GM10266 (cell line): ENCODE measurements around the gene SRL.

Experiments used
- DNase-seq: peaks from one replicate; pipeline ENCODE4 v3.0.0; 2012; ENCODE audit errors: extremely low spot score
- TF ChIP-seq, protein P1 (sequence below): IDR thresholded peaks from 2 replicates; pipeline ENCODE4 v1.5.1; 2012; ENCODE audit warnings: mild to moderate bottlenecking, low read depth; ENCODE audit not compliant: control insufficient read depth, insufficient read depth; ENCODE audit errors: missing control alignments

Gene SRL

DNA sequence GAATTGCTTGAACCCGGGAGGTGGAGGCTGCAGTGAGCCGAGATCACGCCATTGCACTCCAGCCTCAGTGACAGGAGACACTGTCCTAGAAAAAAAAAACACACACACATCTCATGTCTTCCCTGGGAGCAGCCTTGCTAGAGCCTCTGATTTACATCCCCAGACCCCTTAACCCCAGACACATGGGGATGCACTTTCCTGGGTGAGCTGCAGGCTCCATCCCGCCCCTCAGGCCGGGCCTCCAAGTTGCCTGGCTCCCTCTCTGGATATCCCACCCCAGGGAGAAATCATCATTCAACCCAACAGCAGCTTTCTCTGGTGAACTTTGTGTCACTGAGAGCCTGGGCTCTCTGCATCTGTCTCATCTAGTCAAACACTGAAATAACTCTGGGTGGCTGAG, 21.5 kb downstream of the SRL start:
- TF ChIP-seq, protein P1, sequence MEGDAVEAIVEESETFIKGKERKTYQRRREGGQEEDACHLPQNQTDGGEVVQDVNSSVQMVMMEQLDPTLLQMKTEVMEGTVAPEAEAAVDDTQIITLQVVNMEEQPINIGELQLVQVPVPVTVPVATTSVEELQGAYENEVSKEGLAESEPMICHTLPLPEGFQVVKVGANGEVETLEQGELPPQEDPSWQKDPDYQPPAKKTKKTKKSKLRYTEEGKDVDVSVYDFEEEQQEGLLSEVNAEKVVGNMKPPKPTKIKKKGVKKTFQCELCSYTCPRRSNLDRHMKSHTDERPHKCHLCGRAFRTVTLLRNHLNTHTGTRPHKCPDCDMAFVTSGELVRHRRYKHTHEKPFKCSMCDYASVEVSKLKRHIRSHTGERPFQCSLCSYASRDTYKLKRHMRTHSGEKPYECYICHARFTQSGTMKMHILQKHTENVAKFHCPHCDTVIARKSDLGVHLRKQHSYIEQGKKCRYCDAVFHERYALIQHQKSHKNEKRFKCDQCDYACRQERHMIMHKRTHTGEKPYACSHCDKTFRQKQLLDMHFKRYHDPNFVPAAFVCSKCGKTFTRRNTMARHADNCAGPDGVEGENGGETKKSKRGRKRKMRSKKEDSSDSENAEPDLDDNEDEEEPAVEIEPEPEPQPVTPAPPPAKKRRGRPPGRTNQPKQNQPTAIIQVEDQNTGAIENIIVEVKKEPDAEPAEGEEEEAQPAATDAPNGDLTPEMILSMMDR, result no peak
- DNase-seq, result no peak

DNA sequence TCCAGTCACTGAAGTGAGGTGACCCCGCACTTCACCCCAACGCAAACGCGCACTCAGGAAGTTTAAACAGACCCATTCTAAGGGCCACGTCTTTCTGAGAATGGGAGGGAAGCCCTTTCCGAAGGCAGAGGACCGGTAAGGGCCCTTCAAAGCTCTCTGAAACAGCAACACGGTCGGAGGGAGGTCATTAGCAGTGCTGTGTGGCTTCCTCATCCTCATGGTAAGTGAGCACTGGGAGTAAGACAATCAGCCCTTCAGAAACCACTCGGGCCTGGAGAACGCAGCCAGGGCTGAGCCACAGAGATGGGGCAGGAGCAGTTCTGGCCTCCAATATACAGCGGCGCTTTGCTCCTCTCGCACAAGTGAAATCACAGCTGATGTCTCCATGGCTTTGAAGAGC, 23.7 kb downstream of the SRL start:
- TF ChIP-seq, protein P1, result no peak

DNA sequence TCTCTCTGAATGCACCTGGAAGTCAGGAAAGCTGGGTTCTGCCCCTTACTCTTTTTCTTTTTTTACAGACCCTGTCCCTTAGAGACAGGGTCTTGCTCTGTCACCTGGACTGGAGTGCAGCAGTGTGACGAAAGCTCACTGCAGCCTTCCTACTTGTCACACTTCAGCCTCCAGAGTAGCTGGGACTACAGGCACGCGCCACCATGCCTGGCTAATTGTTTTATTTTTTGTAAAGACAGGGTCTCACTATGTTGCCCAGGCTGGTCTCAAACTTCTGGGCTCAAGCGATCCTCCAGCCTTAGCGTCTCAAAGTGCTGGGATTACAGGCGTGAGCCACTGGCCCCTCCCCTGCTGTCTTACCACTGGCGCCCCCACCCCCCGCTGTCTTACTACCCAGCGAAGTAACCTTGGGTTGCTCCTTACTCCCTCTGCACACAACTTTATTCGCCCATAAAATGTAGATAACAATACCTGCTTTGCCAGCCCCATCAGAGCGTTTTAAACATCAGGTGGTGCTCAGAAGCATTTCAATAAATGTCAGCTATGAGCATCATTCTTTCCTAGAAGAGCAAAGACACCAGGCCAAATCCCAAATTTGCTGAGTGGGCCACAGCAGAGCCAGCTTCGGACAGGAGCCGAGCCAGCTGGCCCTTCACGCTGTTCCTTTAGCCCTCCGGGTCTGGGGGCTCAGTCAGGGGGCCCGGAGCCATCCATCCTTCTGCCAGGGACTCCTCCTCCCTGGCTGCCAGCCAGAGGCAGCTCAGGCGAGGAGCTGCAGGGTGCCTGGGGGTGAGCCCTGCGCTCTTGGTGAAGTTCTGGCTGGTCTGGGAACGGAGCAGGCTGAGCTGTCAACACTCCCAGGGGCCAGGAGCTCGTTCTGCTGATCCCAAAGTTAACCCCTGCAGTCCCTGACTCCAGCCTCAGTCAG, 24.4 kb downstream of the SRL start:
- TF ChIP-seq, protein P1, result no peak
- DNase-seq, result no peak

More for the DNA sequence above, 23.7 kb downstream of the SRL start:
- DNase-seq, result no peak

DNA sequence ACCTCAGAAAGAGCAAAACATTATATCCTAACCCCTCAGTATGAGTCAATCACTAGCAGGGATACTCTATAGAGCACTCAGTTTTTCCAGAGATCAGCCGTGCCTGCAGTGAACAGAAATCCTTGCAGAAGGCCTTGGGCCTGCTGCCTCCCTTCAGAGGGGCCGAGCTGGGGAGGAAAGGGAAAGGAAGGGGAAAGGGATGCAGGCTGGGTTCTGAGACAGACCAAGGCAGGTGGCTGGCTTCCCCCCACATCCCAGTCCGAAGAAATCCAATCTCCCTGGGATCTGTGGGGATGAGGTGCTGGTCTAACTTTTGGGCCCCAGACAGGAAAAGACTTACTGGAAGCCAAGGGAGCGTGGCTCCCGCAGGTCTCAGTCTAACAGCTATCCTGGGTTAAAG, 25.3 kb downstream of the SRL start:
- DNase-seq, result no peak
- TF ChIP-seq, protein P1, result no peak

DNA sequence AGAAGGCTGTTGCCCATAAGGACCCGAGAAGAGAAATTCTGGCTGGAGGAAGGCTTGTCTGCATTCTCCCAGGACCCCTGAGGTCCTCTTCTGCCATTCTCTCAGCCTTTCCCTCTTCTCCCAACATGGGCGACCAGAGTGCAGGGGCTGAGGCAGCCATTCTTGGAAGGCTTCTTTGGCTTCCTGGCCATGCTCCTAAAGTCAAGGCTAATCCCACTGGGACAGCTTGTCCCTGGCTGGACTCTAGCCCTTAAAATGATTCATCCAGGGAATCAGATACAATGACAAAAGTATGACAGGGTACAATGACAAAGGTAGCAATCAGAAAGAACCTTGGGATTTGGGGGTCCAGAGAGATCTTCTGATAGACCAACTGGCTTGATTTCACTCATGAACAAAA, 26.8 kb downstream of the SRL start:
- TF ChIP-seq, protein P1, result no peak
- no peak for DNase-seq

DNA sequence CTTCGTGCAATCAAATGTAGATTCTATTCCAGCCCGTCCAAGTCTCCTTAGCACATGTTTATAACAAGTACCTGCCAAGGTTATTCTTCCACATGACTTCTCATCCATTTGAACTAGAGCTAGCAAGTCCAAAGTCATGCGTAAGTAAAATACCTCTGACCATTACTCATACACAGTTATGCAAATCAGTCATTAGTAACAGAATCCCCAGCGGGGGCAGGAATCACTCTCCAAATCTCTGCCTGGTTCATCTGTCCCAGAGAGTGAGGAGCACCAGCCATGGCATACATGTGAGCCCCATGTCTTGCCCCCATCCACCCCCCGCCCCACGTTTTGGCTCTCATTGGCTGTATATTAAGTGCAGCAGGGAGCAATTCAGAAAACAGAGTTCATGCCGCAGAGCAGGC, 27.7 kb downstream of the SRL start:
- no peak for DNase-seq
- TF ChIP-seq, protein P1, result no peak

DNA sequence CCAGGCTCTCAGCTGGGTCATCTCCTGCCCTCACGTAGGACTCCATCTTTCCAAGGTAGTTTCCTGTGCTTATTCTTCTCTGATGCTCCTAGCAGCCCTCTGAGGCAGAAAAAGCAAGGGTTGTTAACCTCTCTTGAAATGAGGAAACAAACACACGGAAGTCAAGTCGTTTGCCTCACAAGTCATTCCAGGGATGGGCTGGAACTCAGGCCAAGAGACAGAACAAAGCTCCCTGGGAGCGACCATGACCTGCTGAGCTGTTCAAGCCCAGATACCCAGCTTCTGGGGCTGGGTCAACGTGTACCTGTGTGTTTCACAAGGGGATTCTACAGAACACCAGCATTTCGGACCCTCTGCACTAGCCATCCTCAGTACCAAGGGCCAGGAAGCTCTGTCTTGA, 28.1 kb downstream of the SRL start:
- no peak for DNase-seq

More for the DNA sequence above, 28.1 kb downstream of the SRL start:
- TF ChIP-seq, protein P1, result no peak
